GM12801 (cell line): ENCODE measurements around the gene GIMAP2.

ENCODE experiments used
- CTCF ChIP-seq: IDR thresholded peaks from one replicate; pipeline ENCODE4 v1.5.1; 2011; ENCODE audit warnings: control low read depth; ENCODE audit not compliant: insufficient read length; ENCODE audit errors: extremely low read depth

The GIMAP2 gene

GRCh38 chr7:150715738-150716137 lies 30.2 kb downstream of the GIMAP2 start:
- TF ChIP-seq CTCF: no peak

- TF ChIP-seq CTCF: no peak
Observed at GRCh38 chr7:150716368-150716767, 30.9 kb downstream of the GIMAP2 start, which contains the start of gene GIMAP1. Gene GIMAP1 (plus strand): TSS chr7:150716613. CDS start chr7:150719048, 2,435 bp downstream.

GRCh38 chr7:150716939-150717338 lies 31.4 kb downstream of the GIMAP2 start:
- no peak for TF ChIP-seq CTCF

GRCh38 chr7:150717814-150718420 lies 32.4 kb downstream of the GIMAP2 start:
- no peak for TF ChIP-seq CTCF

- TF ChIP-seq CTCF: no peak
Observed at GRCh38 chr7:150719436-150719835, 33.9 kb downstream of the GIMAP2 start.

- no peak for TF ChIP-seq CTCF
Observed at GRCh38 chr7:150719960-150720891, 34.7 kb downstream of the GIMAP2 start.

GRCh38 chr7:150721970-150722373 lies 36.5 kb downstream of the GIMAP2 start:
- no peak for TF ChIP-seq CTCF
